Choroid plexus epithelial cell (primary cell): ENCODE data around the gene PLPP7.

Source experiments
- DNase-seq: peaks from one replicate; pipeline ENCODE4 v3.0.0-alpha.2; 2010; ENCODE audit warnings: low read depth
- H3K4me3 ChIP-seq: 2 replicates; pipeline ENCODE4 v1.5.1; 2011; ENCODE audit warnings: low read depth, mild to moderate bottlenecking, control low read depth, low read length, moderate library complexity
- CTCF ChIP-seq: conservative IDR thresholded peaks from 2 replicates; pipeline ENCODE4 v1.5.1; 2011; ENCODE audit warnings: low read depth, mild to moderate bottlenecking, control low read depth, inconsistent platforms, low read length, moderate library complexity

PLPP7 gene

GRCh38 chr9:131318231-131319085, 28.9 kb downstream of the PLPP7 start:
- TF ChIP-seq CTCF, result no peak
- no peak overlapping the region for H3K4me3 ChIP-seq
- no peak for DNase-seq

GRCh38 chr9:131319486-131319885, 30.0 kb downstream of the PLPP7 start:
- no peak overlapping the region for H3K4me3 ChIP-seq
- DNase-seq, result no peak
- no peak for TF ChIP-seq CTCF

- no peak overlapping the region for H3K4me3 ChIP-seq
- no peak for DNase-seq
- TF ChIP-seq CTCF, result no peak
These were observed 30.6 kb downstream of the PLPP7 start for GRCh38 chr9:131320031-131320685.

GRCh38 chr9:131323629-131324028, 34.1 kb downstream of the PLPP7 start:
- H3K4me3 ChIP-seq, result no peak overlapping the region
- no peak for TF ChIP-seq CTCF
- DNase-seq, result no peak

- DNase-seq, result no peak
- no peak for TF ChIP-seq CTCF
- H3K4me3 ChIP-seq, result no peak overlapping the region
These were observed 35.5 kb downstream of the PLPP7 start for GRCh38 chr9:131324736-131325679.

GRCh38 chr9:131329241-131329641, 39.7 kb downstream of the PLPP7 start:
- no peak for DNase-seq
- no peak for TF ChIP-seq CTCF
- H3K4me3 ChIP-seq, result no peak overlapping the region
